ENCODE measurements around the gene SMARCA2.

Gene SMARCA2

DNA sequence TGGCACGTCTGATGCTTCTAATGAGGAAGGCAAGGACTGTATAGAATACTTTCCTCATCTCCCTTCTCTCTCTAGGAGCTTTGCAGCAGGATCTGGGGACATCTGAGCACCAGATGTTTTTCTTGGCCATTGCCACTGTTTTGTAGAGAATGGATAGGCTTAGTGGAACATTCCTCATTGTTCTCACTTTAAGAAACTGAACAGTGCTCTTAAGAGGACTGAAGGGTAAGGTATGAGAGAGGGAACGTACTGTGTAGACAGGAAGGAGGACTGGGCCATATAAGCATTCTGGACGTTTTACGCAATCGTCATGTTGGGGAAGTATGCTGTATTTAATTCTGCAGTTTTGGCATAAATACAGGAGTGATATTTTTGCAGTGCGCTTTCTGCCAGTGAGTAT lies 70.6 kb downstream of the SMARCA2 start:
- peak; percentile 85 to 87 for DNase-seq (ENCODE audit: low read depth in 2 of 2)
- TF ChIP-seq, protein P1, sequence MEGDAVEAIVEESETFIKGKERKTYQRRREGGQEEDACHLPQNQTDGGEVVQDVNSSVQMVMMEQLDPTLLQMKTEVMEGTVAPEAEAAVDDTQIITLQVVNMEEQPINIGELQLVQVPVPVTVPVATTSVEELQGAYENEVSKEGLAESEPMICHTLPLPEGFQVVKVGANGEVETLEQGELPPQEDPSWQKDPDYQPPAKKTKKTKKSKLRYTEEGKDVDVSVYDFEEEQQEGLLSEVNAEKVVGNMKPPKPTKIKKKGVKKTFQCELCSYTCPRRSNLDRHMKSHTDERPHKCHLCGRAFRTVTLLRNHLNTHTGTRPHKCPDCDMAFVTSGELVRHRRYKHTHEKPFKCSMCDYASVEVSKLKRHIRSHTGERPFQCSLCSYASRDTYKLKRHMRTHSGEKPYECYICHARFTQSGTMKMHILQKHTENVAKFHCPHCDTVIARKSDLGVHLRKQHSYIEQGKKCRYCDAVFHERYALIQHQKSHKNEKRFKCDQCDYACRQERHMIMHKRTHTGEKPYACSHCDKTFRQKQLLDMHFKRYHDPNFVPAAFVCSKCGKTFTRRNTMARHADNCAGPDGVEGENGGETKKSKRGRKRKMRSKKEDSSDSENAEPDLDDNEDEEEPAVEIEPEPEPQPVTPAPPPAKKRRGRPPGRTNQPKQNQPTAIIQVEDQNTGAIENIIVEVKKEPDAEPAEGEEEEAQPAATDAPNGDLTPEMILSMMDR (IDR thresholded peaks at IDR 0.05; ENCODE audit: low read depth, low read length), result no peak
- H3K4me3 ChIP-seq (replicated peaks in 1 of 2; ENCODE audit: low read depth in 2 of 2, low read length in 2 of 2), result no peak overlapping the region

DNA sequence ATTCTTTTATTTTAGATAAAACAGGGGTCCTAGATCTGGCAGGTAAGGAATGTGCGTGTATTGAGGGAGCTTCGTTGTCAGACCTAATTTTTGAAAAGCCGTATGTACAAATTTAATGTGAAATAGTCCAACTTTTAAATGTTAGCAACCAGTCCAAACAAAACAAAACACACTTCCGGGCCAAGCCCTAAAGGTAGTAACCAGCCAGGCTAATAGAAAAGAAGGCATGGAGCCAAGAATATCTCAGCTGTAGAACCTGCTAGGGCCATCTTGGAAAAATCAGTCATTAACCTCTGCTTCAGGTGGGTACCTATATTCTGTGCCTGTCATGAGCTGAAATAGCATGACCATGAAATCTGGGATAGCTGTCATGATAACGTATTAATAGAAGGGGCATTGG lies 71.0 kb downstream of the SMARCA2 start:
- H3K4me3 ChIP-seq (replicated peaks in 1 of 2; ENCODE audit: low read depth in 2 of 2, low read length in 2 of 2), result no peak overlapping the region
- DNase-seq (ENCODE audit: low read depth in 2 of 2), result peak in 1 of 2 donors; percentile 40
- TF ChIP-seq, protein P1 (IDR thresholded peaks at IDR 0.05; ENCODE audit: low read depth, low read length), result no peak

DNA sequence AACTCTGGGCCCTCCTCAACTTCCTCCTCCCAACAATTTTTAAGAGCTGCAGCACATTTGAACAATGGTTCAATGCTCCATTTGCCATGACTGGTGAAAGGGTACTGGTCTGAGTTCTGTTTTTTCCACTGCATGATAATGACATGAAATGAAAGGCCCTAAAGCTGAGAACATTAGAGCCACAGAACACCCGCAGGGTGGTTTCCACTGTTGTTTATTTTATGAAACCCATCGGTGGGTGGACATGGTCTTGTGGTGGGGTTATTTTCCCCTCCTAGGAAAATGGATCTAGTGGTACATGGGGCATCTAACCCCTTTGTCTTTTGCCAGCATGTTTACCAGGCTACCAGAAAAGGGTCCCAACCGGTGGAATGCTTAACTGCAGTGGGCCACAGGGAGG lies 71.8 kb downstream of the SMARCA2 start:
- no peak for DNase-seq (ENCODE audit: low read depth in 2 of 2)
- no peak overlapping the region for H3K4me3 ChIP-seq (replicated peaks in 1 of 2; ENCODE audit: low read depth in 2 of 2, low read length in 2 of 2)
- TF ChIP-seq, protein P1 (IDR thresholded peaks at IDR 0.05; ENCODE audit: low read depth, low read length), result no peak

DNA sequence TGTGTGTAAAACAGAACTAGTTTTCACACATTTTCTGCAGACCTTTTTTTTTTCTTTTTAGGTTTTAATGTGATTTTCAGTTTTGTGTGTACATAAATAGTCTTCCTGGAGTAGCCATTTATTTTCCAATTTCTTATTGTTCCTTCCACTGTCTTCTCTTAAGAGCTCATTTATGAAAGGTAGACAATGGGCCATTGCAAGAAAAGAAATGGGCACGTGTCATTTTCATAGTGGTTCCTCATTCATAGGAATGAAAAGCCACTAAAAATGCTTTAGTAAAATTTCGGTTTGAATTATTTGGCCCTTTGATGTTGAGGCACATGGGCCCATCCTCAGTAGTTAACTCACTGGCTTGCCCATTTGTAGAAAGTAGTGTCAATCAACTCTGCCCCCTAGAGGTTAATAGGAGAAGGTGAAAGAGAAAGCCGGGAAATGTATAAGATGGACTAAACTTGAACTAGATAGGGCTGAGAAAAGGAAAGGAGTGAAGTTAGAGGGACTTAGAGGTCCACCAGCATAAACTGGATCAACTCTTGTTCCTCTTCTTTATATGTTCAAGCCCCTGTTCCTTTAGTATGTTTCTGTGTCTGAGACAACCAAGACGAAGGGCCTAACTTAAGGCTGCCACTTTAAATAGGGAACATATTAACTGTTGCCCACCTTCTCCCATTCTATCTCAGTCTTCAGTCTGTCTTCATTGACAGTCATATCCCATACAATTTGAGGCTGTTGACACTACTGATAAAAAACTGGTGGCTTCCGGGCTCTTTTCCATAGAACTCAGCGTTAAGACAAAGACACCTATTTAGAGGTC lies 72.6 kb downstream of the SMARCA2 start:
- TF ChIP-seq, protein P1 (IDR thresholded peaks at IDR 0.05; ENCODE audit: low read depth, low read length), result peak; percentile 68
- H3K4me3 ChIP-seq (replicated peaks in 1 of 2; ENCODE audit: low read depth in 2 of 2, low read length in 2 of 2), result no peak overlapping the region
- peak; percentile 59 to 70 for DNase-seq (ENCODE audit: low read depth in 2 of 2)

DNA sequence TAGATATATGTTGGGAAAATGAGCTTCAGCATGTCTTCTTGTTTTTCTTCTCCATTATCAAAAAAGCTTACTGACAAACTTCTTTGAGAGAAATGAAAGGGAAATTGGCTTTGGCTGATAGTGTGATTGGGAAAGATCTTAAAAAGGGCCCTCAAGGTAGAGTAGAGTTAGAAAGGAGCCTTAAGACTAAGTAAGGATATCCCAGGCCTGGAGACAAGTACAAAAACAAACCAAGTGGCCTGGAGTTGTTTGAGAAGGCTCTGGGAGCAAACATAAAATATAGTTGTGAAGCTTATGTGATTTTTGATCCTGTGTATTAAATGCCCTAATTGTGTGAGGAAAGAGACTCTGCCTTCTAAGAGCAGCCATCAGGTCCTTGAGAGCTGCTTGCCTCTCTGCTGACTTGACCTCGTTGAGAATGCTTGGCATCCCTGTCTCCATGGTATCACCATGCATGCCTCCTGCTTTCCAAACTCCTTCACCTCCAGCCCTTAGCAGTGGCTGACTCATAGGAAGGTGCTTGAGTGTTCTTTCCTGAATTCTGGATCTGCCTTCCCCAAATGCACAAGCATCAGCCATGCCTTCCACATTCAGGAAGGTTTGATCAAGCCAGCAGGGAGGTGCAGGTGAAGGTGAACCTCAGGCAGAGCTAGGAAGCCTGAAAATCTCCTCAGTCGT lies 78.9 kb downstream of the SMARCA2 start:
- peak; percentile 61 to 66 for DNase-seq (ENCODE audit: low read depth in 2 of 2)
- no peak overlapping the region for H3K4me3 ChIP-seq (replicated peaks in 1 of 2; ENCODE audit: low read depth in 2 of 2, low read length in 2 of 2)
- TF ChIP-seq, protein P1 (IDR thresholded peaks at IDR 0.05; ENCODE audit: low read depth, low read length), result no peak

DNA sequence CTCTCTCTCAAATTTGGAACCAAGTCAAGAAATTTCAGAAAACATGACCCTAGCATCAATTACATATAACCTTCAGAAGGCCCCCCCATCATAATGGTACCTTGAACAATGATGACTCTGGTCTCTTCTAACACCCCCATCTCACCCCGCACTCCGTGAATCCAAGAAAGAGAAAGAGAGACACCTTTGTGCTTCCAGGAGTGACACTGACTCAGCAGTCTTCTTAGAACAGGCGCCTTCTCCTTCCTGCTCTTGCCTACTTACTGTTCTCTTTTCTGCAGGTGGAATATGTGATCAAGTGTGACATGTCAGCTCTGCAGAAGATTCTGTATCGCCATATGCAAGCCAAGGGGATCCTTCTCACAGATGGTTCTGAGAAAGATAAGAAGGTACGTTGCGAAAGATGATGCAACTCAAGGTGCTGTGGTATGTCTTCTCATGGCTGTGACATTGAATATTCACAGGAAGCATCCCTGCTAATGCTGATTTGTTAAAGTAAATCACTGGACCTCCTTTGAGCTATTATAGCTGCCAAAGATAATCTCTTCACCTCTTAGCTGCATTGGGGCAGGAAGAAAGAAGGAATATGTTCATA lies 81.3 kb downstream of the SMARCA2 start:
- no peak overlapping the region for H3K4me3 ChIP-seq (replicated peaks in 1 of 2; ENCODE audit: low read depth in 2 of 2, low read length in 2 of 2)
- TF ChIP-seq, protein P1 (IDR thresholded peaks at IDR 0.05; ENCODE audit: low read depth, low read length), result no peak
- DNase-seq (ENCODE audit: low read depth in 2 of 2), result no peak
